GM06990 (cell line): Measurements from ENCODE around the gene VRK2.
"Not testable (repeated sequence)": the region's sequence is repeated elsewhere in the genome, so short reads cannot be mapped to it uniquely, and the experiment has no call there.

Experiments
- DNase-seq: peaks from one replicate; pipeline ENCODE4 v3.0.0-alpha.2; 2011; ENCODE audit not compliant: insufficient read length; ENCODE audit errors: extremely low read depth
- H3K27me3 ChIP-seq: replicated peaks from 2 replicates; pipeline ENCODE4 v1.6.0; 2011; ENCODE audit warnings: low read length; ENCODE audit not compliant: control insufficient read depth, insufficient read depth
- H3K36me3 ChIP-seq: 2 replicates; pipeline ENCODE4 v1.5.1; 2011; ENCODE audit warnings: low read length; ENCODE audit not compliant: control insufficient read depth, insufficient read depth
- H3K4me3 ChIP-seq: replicated peaks from 2 replicates; pipeline ENCODE4 v1.5.1; 2011; ENCODE audit warnings: low read depth, mild to moderate bottlenecking, control low read depth, low read length
- TF ChIP-seq, protein P1 (sequence below): IDR thresholded peaks from 2 replicates; pipeline ENCODE4 v1.5.1; 2011; ENCODE audit warnings: low read length, control low read depth, mild to moderate bottlenecking, inconsistent platforms; ENCODE audit not compliant: insufficient read depth, poor library complexity, severe bottlenecking

The VRK2 gene

DNA sequence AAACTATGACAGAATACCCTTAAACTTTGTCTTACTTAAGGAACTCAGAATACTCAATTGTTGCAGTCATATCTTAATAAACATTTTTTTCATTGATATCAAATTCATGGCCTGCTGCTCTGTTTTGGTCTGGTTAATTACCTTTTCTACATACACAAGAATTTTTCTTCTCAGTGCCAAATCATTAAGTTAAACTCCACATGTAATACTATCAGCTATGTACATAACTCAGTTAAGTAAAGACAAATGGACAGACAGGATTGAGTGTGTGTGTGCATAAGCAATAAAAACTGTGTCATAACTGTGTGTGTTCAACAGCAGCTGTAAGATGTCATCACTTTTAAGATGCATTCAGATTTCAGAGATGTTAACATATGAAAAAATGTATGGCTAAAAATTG, 34.4 kb downstream of the VRK2 start:
- TF ChIP-seq, protein P1, sequence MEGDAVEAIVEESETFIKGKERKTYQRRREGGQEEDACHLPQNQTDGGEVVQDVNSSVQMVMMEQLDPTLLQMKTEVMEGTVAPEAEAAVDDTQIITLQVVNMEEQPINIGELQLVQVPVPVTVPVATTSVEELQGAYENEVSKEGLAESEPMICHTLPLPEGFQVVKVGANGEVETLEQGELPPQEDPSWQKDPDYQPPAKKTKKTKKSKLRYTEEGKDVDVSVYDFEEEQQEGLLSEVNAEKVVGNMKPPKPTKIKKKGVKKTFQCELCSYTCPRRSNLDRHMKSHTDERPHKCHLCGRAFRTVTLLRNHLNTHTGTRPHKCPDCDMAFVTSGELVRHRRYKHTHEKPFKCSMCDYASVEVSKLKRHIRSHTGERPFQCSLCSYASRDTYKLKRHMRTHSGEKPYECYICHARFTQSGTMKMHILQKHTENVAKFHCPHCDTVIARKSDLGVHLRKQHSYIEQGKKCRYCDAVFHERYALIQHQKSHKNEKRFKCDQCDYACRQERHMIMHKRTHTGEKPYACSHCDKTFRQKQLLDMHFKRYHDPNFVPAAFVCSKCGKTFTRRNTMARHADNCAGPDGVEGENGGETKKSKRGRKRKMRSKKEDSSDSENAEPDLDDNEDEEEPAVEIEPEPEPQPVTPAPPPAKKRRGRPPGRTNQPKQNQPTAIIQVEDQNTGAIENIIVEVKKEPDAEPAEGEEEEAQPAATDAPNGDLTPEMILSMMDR = no peak
- H3K27me3 ChIP-seq = no peaks in the 10 kb centered on the region
- H3K4me3 ChIP-seq = no peak overlapping the region

DNA sequence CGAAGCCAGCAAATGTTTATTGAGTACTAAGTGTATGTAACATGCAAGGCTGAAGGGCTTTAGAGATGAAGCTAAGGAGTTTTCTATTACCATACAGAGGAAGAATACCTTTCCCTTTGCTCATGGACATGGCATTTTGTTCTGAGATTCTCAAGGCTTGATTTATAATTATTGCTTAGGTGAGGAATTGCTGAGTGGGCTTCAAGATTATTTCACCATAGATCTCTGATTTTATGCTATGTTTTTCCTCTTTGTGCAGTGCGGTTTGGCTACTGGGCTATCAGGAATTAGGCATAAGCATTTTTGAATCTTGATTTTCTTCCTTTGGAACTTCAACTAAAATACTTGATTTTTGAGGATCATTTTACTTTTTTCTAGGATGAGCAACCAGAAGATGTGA, 42.5 kb downstream of the VRK2 start:
- H3K36me3 ChIP-seq = peaks cover 3% of the 10 kb centered on the region

More for the DNA sequence above, 34.4 kb downstream of the VRK2 start:
- H3K36me3 ChIP-seq = no peaks in the 10 kb centered on the region
- DNase-seq = no peak

DNA sequence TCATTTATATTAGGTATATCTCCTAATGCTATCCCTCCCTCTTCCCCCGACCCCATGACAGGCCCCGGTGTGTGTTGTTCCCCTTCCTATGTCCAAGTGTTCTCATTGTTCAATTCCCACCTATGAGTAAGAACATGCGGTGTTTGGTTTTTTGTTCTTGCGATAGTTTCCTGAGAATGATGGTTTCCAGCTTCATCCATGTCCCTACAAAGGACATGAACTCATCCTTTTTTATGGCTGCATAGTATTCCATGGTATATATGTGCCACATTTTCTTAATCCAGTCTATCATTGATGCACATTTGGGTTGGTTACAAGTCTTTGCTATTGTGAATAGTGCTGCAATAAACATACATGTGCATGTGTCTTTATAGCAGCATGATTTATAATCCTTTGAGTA, 46.2 kb downstream of the VRK2 start:
- not testable (repeated sequence) for H3K4me3 ChIP-seq, H3K36me3 ChIP-seq, H3K27me3 ChIP-seq, DNase-seq

More for the DNA sequence above, 42.5 kb downstream of the VRK2 start:
- no peak overlapping the region for H3K4me3 ChIP-seq
- TF ChIP-seq, protein P1 = no peak
- H3K27me3 ChIP-seq = no peaks in the 10 kb centered on the region
- DNase-seq = no peak

DNA sequence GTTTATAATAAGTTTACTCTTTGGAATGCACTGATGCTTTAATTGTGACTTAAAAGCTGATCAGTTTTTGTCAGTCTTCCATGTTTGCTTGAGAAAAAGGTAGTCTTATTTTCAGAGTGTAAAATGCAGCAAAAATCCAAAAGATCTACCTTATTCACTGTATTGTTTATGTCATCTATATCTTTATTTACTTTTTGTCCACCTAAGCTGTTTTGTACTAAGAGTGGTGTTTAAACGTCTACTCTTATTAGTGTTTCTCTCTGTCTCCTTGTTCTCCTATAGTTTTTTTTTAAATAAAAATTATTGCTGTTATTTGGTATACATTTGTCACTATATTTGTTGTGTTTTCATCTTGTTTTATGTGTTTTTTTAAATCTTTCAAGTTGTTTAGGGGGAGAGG, 50.4 kb downstream of the VRK2 start:
- no peak for DNase-seq
- H3K27me3 ChIP-seq = no peaks in the 10 kb centered on the region
- TF ChIP-seq, protein P1 = no peak

DNA sequence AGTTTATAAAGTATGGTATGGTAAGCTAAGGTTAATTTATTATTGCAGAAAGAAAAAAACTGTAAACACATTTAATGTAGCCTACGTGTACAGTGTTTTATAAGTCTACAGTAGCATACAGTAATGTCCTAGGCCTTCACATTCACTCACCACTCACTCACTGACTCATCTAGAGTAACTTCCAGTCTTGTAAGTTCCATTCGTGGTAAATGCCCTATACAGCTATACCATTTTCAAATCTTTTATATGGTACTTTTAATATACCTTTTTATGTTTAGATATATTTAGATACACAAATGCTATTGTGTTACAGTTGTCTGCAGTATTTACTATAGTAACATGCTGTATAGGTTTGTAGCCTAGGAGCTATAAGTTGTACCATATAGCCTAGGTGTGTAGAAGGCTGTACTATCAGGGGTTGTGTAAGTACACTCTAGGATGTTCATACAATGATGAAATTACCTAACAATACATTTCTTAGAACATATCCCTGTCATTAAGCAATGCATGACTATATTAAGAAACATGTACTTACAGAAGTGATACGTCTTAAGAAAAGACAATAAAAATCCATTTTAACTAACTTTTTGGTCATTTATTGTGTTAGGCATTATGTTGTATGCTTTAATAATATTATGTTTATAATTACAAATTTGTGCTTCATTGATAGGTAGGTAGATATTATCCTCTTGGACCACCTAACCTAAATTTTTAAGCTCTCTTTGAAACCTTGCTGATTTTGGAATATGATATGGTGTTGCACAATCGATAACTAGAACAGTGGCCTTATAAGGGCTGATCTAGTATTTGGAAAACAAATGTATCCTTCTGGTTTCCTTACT, 51.9 kb downstream of the VRK2 start:
- Histone ChIP-seq H3K27me3 (no peaks in the 10 kb centered on the region), H3K36me3 (no peaks in the 10 kb centered on the region; the same call in 1 of the 2 replicates), H3K4me3 (no peak overlapping the region)
- no peak for DNase-seq
- TF ChIP-seq, protein P1 = no peak

More for the DNA sequence above, 50.4 kb downstream of the VRK2 start:
- H3K4me3 ChIP-seq = no peak overlapping the region
- H3K36me3 ChIP-seq = no peaks in the 10 kb centered on the region; the same call in 1 of the 2 replicates

DNA sequence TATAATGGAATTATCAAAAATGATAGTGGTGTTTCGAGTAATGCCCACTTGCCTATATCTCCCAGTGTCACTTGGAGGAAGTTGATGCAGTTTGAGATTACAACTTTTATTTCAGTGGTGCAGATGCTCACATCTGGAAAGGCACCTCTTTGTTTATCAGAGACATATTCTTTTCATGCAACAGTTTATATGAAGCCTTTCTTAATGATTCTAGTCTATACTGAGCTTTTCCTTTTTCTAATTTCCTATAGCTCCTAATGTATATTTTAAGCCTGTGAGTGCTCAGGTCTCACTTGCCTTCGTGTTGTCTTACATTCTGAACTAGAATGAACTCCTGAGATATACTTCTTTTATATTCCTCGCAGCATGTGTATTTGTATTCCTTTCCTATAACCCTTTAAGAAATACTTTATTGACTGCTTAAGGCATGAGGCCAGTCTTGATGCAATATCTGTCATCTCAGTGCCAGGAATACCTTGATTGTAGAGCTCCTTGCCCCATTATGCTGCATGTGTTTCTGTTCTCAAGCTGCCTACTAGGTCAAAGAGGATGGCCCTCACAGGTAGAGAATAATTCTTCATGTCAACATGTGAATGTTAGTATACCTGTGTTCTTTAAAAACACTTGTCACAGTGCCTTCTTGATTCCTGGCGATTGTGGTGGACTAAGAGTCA, 52.6 kb downstream of the VRK2 start:
- H3K4me3 ChIP-seq = no peak overlapping the region
- TF ChIP-seq, protein P1 = no peak
- H3K36me3 ChIP-seq = no peaks in the 10 kb centered on the region; the same call in 1 of the 2 replicates
- no peak for DNase-seq
- no peaks in the 10 kb centered on the region for H3K27me3 ChIP-seq
